Activated naive CD8-positive, alpha-beta T cell (primary cell): ENCODE results near the gene RERG.

Source experiments
- H3K27ac Mint-ChIP-seq: one replicate; pipeline ENCODE4 v1.8.0; 2021; ENCODE audit warnings: mixed read lengths
- H3K27me3 Mint-ChIP-seq: one replicate; pipeline ENCODE4 v1.8.0; 2021; ENCODE audit warnings: mixed read lengths
- H3K36me3 Mint-ChIP-seq: one replicate; pipeline ENCODE4 v1.8.0; 2021; ENCODE audit warnings: mixed read lengths
- H3K4me1 Mint-ChIP-seq: one replicate; pipeline ENCODE4 v1.8.0; 2021; ENCODE audit warnings: low read depth, mixed read lengths
- H3K4me3 Mint-ChIP-seq: one replicate; pipeline ENCODE4 v1.8.0; 2021; ENCODE audit warnings: mild to moderate bottlenecking, mixed read lengths
- H3K9me3 Mint-ChIP-seq: one replicate; pipeline ENCODE4 v1.8.0; 2021; ENCODE audit warnings: low read depth, mixed read lengths

Gene RERG

DNA sequence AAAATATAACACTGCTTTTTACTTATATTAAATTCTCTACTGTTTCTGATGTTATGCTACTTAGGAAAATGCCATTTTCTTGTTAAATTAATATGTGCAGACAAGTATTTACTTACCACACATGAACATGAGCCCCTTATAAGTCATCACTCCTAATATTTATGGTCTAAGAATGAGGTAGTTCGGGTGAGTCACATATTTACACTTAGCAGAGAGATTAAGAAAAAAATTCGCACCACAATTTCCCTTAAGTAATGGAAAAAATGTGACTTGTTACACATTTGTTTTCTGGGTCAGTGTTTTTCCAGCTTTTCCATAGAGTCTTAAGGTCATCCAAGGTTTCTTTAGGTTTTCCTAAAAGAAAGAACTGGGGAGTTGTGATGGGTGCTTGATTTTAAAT, 68.3 kb downstream of the RERG start:
- Mint-ChIP-seq H3K36me3 (no peaks in the 10 kb centered on the region), H3K4me3 (no peak overlapping the region), H3K9me3 (no peaks in the 10 kb centered on the region), H3K27ac (no peak overlapping the region), H3K4me1 (no peaks in the 10 kb centered on the region), H3K27me3 (peaks cover 10% of the 10 kb centered on the region)

DNA sequence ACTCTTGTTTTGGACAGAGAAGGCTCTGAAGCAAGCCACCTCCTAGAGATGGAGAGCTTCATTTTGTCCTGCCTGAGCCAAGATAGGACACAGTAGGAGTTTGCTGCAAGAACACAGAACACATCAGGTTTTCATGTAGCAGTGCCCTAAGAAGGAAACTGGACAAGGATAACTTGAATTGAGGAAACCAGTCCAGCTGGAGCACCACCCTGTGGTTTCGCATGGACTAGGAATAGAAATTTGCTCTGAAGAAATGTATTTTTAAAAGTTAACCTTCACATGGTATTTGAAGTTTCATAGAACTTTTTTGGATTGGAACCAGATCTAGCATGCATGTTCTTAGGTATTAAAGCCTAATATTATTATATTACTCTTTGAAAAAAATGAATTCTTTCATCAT, 68.8 kb downstream of the RERG start:
- H3K36me3 Mint-ChIP-seq: no peaks in the 10 kb centered on the region
- no peaks in the 10 kb centered on the region for H3K4me1 Mint-ChIP-seq
- H3K27ac Mint-ChIP-seq: no peak overlapping the region
- H3K9me3 Mint-ChIP-seq: no peaks in the 10 kb centered on the region
- peaks cover 10% of the 10 kb centered on the region for H3K27me3 Mint-ChIP-seq
- H3K4me3 Mint-ChIP-seq: no peak overlapping the region

DNA sequence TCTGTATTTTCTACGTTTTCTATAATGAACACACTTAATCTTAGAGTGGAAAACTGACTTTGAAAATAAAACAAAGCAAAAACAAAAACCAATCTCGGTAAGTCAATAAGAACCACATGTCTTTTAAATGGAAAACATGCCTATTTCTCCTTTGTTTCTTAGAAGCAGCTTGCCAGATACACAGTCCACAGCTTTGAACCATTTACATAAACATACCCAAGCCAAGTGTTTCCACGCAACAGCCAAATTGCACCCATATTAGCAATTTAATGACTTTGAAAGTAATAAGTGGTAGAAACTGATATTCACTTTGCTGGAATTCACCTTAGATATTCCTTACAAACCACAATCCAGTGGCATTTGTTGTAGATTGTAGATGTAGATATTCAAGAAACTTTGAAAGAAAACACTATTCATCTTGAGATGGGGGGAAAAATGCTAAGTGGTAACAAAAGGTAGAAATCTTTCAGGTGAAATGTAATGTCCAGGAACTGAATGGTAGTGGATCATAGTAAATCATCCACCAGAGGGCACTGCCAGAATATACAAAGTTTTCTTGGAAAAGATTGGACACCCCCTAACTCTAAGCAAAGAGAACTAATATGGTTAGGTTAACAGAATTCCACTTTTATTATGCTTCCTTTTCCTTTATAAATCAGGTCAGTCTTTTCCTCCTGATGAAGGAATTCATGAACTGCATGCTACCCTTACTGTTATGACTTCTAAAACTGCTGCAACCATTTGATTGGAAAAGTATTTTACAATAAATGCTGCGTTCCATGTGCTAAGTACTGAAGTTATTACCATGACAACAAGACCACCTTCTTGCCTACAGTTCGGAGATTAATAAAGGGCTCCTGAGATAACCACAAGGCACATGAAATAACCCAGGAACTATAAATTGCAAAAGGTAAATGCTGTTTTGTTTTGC, 69.8 kb downstream of the RERG start:
- no peaks in the 10 kb centered on the region for H3K4me1 Mint-ChIP-seq
- H3K27me3 Mint-ChIP-seq: peaks cover 8% of the 10 kb centered on the region
- no peaks in the 10 kb centered on the region for H3K9me3 Mint-ChIP-seq
- H3K4me3 Mint-ChIP-seq: no peak overlapping the region
- no peak overlapping the region for H3K27ac Mint-ChIP-seq
- no peaks in the 10 kb centered on the region for H3K36me3 Mint-ChIP-seq

DNA sequence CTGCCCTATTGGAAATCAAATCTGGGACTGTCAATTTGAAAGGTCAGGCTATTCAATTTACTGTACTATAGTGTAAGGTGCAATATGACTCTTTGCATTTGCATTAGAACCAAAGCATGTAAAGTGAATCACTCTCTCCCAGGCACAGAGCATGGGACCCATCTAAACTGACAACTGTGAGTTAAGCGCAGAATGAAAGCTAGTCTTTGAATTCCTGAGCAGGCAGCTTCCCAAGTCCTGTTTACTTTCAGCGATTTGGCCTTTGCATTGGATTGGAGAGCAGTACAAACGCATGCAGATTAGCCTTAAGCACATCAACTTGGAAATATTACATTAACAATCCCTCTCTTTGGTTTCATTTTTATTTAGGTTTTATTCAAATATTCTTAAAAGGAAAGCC, 74.6 kb downstream of the RERG start:
- Mint-ChIP-seq H3K4me1 (no peaks in the 10 kb centered on the region), H3K36me3 (no peaks in the 10 kb centered on the region), H3K9me3 (no peaks in the 10 kb centered on the region), H3K4me3 (no peak overlapping the region), H3K27ac (no peak overlapping the region), H3K27me3 (peaks cover 15% of the 10 kb centered on the region)

DNA sequence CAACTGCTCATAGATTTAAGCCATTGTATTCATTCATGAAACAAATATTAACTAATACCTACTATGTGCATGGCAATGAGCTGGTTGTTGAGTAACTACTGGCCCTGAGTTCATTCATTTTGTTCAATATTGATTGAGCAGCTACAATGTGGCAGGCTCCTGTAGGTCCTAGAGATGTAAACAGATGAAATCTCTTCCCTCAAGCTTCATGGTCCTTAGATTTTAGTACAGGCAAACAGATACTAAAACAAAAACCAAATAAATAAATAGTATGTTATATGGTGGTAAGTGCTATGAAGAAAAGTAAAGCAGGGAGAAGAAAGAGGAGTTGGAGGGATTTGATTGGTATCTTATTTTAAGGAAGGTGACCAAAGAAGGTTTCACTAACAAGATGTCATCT, 77.8 kb downstream of the RERG start:
- Mint-ChIP-seq H3K27me3 (peaks cover 15% of the 10 kb centered on the region), H3K36me3 (no peaks in the 10 kb centered on the region), H3K4me3 (no peak overlapping the region), H3K4me1 (no peaks in the 10 kb centered on the region), H3K27ac (no peak overlapping the region), H3K9me3 (no peaks in the 10 kb centered on the region)

DNA sequence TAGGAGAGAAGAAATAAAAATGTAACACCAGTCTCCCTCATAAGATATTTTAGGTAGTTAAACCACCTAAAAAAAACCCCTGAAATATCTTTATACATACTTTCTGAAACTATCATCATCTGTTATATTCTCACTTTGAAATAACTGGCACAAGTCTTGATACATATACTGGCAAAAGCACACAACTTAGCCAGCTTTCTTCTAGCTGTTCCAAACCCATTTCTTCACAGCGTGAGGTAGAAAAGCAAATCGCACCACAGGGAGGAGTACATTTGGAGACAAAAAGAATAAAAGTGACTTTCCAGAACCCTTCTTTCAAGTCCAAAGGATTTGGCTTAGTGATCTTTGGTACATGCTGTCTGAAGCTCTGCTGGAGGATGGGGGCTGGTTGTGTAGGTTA, 78.5 kb downstream of the RERG start:
- Mint-ChIP-seq H3K27me3 (peaks cover 13% of the 10 kb centered on the region), H3K4me3 (no peak overlapping the region), H3K27ac (no peak overlapping the region), H3K36me3 (no peaks in the 10 kb centered on the region), H3K9me3 (no peaks in the 10 kb centered on the region), H3K4me1 (no peaks in the 10 kb centered on the region)

DNA sequence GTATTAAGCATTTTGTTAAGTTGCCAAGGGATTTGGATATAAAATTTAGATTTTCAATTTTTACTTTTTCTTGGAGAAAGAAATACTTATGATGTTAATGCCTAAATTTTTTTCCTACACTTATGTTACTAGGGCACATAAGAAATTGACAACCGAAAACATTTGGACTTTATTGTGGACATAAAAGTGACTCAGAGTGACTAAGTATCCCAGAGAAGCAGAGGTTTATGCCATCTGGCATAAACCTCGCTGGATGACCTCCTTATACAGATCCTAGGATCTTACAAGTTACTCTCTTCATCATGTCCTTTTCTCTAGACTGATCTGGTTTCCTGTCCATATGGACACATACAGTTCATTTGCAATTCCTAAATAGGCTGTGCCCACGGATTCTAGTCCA, 89.8 kb downstream of the RERG start:
- no peaks in the 10 kb centered on the region for H3K4me1 Mint-ChIP-seq
- no peaks in the 10 kb centered on the region for H3K9me3 Mint-ChIP-seq
- peaks cover 4% of the 10 kb centered on the region for H3K27me3 Mint-ChIP-seq

DNA sequence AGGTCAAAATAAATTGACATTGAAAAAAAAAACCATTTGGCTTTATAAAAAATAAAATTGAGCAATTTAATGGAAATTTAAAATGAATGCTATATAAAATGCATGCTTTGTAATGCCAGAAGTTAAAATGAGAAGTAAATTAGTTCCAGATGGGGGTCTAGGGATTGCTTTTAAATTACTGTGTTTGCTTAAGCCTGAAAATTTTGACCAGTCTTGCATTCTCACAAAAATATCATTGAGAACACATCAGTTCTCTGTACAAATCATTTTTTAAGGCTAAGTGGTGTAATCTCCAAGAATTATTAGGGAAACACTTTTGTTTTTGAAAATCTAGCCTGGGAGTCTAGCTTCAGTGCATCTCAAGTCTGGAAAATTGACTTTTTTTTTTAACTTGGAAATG, 90.7 kb downstream of the RERG start:
- Mint-ChIP-seq H3K27me3 (peaks cover 4% of the 10 kb centered on the region), H3K9me3 (no peaks in the 10 kb centered on the region), H3K36me3 (no peaks in the 10 kb centered on the region), H3K27ac (no peak overlapping the region), H3K4me3 (no peak overlapping the region), H3K4me1 (no peaks in the 10 kb centered on the region)

More for the DNA sequence above, 89.8 kb downstream of the RERG start:
- Mint-ChIP-seq H3K4me3 (no peak overlapping the region), H3K36me3 (no peaks in the 10 kb centered on the region), H3K27ac (no peak overlapping the region)

DNA sequence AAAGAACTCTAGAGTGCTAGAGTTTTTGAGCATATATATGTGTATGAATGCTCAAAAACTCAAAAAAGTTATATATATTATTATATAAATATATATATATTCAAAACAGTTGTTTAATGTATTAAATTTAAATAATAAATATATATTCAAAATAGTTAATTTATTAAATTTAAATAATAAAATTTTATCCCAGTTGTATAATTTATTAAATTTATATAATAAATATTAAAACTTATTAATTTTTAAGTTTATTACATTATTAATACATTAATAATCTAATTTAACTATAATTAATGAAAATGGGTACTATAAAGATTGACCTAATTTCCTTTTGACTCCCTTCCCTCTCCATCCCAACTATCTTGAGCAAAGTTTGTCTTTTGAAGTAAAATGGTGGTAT, 97.8 kb downstream of the RERG start:
- no peaks in the 10 kb centered on the region for H3K9me3 Mint-ChIP-seq
- no peak overlapping the region for H3K4me3 Mint-ChIP-seq
- no peaks in the 10 kb centered on the region for H3K4me1 Mint-ChIP-seq
- H3K27me3 Mint-ChIP-seq: peaks cover 8% of the 10 kb centered on the region
- no peak overlapping the region for H3K27ac Mint-ChIP-seq
- H3K36me3 Mint-ChIP-seq: no peaks in the 10 kb centered on the region

DNA sequence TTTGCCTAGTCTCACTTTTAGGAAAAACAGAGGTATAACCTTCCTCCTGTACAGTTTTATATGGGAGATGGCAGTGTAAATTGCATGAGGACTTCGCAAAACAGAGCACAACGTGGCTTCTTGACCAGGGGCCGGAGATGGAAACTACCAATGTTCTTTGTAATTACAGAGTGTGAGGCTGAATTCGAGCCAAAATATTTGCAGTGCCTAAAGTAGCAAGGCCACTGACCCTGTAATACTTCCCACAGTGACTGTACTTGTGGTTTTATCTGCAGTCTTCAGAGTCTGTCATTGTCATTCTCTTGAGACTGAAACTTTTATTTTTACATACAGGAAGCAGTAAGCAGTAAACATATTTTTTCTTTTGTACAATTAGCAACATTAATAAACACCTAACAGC, 98.9 kb downstream of the RERG start:
- H3K9me3 Mint-ChIP-seq: no peaks in the 10 kb centered on the region
- H3K27me3 Mint-ChIP-seq: peaks cover 11% of the 10 kb centered on the region
- no peaks in the 10 kb centered on the region for H3K36me3 Mint-ChIP-seq
- no peaks in the 10 kb centered on the region for H3K4me1 Mint-ChIP-seq
- H3K4me3 Mint-ChIP-seq: no peak overlapping the region
- no peak overlapping the region for H3K27ac Mint-ChIP-seq

DNA sequence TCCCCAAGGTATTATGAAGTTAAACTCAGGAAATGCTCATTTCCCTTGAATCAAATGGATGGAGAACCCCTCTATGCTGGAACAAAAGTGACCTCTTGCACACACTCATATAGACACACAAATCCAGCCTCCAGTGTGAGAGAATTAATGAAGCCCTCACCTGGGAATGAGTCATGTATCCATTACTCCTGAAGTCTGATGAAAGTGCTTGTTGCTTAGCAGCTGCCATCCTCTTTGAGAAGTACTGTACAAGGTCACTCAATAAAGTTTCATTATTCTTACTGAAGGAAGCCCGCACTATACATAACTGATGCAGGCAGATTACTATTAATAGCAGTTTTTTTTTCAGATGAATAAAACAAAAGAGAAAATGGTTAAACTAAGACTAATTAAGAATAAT, 102.3 kb downstream of the RERG start:
- H3K9me3 Mint-ChIP-seq: no peaks in the 10 kb centered on the region

DNA sequence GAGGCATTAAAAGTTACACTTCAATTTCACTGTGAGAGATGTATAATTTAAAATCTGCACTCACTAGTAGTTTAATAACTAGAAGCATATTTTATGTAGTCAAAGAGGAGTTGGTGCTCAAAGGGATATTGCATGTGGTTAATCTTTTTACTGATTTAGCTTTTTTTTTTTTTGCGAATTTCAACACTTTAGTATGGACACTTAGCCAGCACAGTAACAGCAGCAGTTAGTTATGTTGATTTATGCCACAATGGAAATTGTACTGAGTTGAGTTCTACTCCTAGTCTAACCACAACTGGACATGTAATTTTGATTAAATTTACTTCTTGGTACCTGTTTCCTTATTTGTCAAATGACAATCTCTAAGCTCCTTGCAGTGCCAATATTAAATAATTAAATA, 104.2 kb downstream of the RERG start:
- H3K36me3 Mint-ChIP-seq: no peaks in the 10 kb centered on the region
- no peak overlapping the region for H3K27ac Mint-ChIP-seq
- H3K9me3 Mint-ChIP-seq: no peaks in the 10 kb centered on the region
- no peaks in the 10 kb centered on the region for H3K4me1 Mint-ChIP-seq
- peaks cover 18% of the 10 kb centered on the region for H3K27me3 Mint-ChIP-seq
- no peak overlapping the region for H3K4me3 Mint-ChIP-seq

More for the DNA sequence above, 102.3 kb downstream of the RERG start:
- Mint-ChIP-seq H3K36me3 (no peaks in the 10 kb centered on the region), H3K27ac (no peak overlapping the region), H3K4me1 (no peaks in the 10 kb centered on the region), H3K27me3 (peaks cover 15% of the 10 kb centered on the region), H3K4me3 (no peak overlapping the region)

DNA sequence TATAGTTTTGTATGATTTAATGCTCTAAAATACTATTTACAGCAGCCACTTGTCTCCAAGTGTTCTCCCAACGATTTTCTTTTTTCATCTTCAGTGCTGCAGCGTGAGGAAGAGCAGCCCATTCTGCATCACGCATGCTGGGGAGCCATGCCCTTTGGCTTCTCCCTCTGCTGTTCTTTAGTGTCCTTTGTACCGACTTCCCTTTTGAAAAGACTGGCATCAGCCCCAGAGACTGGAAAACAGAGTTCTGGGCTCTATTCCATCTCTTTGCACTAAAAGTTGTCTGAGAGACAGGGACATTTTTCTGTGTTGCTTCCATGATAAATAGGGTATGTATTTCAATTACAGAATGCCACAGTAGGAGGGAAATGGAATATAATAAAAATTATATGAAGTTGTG, 105.1 kb downstream of the RERG start:
- no peaks in the 10 kb centered on the region for H3K4me1 Mint-ChIP-seq
- H3K9me3 Mint-ChIP-seq: no peaks in the 10 kb centered on the region
- H3K27ac Mint-ChIP-seq: no peak overlapping the region
- no peaks in the 10 kb centered on the region for H3K36me3 Mint-ChIP-seq
- no peak overlapping the region for H3K4me3 Mint-ChIP-seq
- H3K27me3 Mint-ChIP-seq: peaks cover 17% of the 10 kb centered on the region

DNA sequence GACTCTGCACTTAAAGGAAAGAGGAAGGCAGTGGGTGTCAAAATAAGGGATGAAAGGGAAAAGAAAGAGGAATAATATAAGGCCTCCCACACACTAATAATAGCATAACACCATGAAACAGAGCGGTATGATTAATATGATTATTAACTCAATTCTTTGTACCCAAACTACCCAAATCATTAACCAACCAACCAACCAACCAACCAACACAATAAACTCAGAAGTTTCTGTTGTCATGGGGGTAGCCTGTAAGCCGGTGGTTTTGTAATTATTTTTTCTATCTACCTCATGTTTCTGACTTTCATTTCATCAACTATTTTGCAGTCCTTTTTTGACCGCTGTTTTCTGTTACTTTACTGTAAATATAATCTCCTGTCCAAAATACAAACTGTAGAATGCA, 105.8 kb downstream of the RERG start:
- Mint-ChIP-seq H3K9me3 (no peaks in the 10 kb centered on the region), H3K4me1 (no peaks in the 10 kb centered on the region), H3K36me3 (no peaks in the 10 kb centered on the region), H3K27ac (no peak overlapping the region), H3K27me3 (peaks cover 17% of the 10 kb centered on the region), H3K4me3 (no peak overlapping the region)

DNA sequence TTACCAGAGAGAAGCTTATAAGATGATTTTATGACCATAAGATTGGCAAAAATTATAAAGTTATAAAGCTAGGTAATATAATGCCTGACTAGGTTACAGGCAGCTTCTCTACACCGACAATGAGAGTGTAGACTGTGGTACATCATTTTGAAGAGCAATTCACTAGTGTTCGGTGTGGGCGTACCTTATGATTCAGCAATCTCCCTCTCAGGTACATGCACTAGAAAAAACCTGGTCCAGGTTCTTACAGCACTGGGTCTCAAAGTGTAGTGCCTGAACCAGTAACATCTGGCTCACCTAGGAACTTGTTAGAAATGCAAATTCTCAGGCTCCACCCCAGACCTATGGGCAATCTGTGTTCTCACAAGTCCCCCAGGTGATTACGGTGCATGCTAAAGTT, 106.7 kb downstream of the RERG start:
- H3K4me3 Mint-ChIP-seq: no peak overlapping the region
- peaks cover 17% of the 10 kb centered on the region for H3K27me3 Mint-ChIP-seq
- H3K36me3 Mint-ChIP-seq: no peaks in the 10 kb centered on the region
- no peaks in the 10 kb centered on the region for H3K9me3 Mint-ChIP-seq
- no peak overlapping the region for H3K27ac Mint-ChIP-seq
- H3K4me1 Mint-ChIP-seq: no peaks in the 10 kb centered on the region

DNA sequence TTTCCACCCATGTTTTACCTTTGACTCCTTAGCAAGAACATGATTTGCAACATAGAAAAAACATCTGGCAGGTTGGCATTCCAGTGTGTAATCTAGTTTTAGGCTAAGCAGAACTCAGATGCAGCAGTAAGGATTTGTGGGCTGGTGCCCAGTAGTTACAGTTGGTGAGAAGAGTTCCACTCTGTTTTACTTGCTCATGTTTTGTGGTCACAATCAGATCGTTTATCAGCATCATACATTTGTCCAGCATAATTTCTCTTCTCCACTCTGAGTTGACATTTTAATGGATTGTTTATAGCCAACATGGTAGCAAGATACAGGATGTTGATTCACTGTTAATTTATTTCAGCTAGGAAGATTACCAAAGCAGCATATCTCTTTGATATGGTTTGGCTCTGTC, 128.4 kb downstream of the RERG start:
- Mint-ChIP-seq H3K27ac (no peak overlapping the region), H3K4me1 (no peaks in the 10 kb centered on the region), H3K9me3 (no peaks in the 10 kb centered on the region), H3K4me3 (no peak overlapping the region), H3K27me3 (peaks cover 2% of the 10 kb centered on the region), H3K36me3 (no peaks in the 10 kb centered on the region)
